Memory B cell (primary cell): ENCODE data around the gene PIAS1.

Source experiments
- ATAC-seq: fragments of 150-1000 bp; cut with Tn5 transposase; 2 replicates; pipeline ENCODE4 v1.10.0; 2021; ENCODE audit warnings: low read depth, mild to moderate bottlenecking, moderate library complexity
- DNase-seq, 2 donors: peaks; one replicate each; pipeline ENCODE4 v3.0.0; 2022; ENCODE audit warnings: low spot score in 2 of 2
- H3K27ac Mint-ChIP-seq: one replicate; pipeline ENCODE4 v1.8.0; 2022; ENCODE audit warnings: mild to moderate bottlenecking, moderate library complexity, mixed read lengths
- H3K27me3 Mint-ChIP-seq: one replicate; pipeline ENCODE4 v1.8.0; 2022; ENCODE audit warnings: mixed read lengths
- H3K36me3 Mint-ChIP-seq: one replicate; pipeline ENCODE4 v1.8.0; 2022; ENCODE audit warnings: mild to moderate bottlenecking, mixed read lengths
- H3K4me1 Mint-ChIP-seq: one replicate; pipeline ENCODE4 v1.8.0; 2022; ENCODE audit warnings: mixed read lengths
- H3K4me3 Mint-ChIP-seq: one replicate; pipeline ENCODE4 v1.8.0; 2022; ENCODE audit warnings: mild to moderate bottlenecking, moderate library complexity, mixed read lengths
- H3K9me3 Mint-ChIP-seq: one replicate; pipeline ENCODE4 v1.8.0; 2022; ENCODE audit warnings: mixed read lengths

PIAS1 gene

DNA sequence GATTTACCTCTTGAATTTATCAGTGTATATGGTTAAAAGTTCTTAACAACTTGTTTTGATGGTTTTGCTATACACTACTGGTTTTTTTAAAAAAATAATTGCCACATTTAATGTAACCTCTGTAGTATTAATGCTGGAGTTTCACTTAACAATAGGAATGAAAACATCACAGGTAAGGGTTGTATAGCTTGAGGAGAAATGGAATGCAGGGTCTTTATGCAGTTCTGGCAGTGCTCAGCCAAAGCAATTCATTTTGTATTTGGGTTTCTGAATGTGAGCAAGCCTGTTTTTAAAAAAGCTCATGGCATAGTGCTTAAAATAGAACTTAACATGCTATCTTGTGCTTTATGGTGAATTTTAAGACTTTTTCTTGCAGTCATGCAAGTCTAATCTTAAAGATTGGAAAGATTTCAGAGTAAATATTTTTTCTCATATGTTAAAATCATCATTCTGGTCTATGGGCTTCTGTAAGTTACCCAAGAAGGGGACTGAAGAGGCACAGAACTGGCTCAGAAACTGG is 8.9 kb downstream of the PIAS1 start:
- Mint-ChIP-seq H3K27ac (no peak overlapping the region), H3K4me3 (no peak overlapping the region), H3K9me3 (no peaks in the 10 kb centered on the region), H3K27me3 (no peaks in the 10 kb centered on the region), H3K4me1 (peaks cover 18% of the 10 kb centered on the region), H3K36me3 (peaks cover 4% of the 10 kb centered on the region)
- DNase-seq (no peak), ATAC-seq (no peak)

DNA sequence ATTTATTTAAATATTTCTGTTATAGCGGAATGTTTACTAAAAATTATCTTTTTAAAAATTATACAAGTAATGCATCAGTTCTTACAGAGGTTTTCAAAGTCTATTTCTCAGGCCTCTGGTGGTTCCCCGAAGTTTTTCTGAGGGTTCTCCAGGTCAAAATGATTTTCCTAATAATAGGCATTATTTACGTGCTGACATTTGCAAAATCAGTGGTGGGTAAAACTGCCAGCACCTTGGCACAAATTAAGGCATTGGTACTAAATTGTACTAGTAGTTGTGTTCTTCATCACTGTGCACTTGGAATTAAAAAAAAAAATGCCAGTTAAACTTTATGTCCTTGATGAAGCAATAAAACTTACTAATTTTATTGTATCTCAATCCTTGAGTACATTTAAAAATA is 9.5 kb downstream of the PIAS1 start:
- Mint-ChIP-seq H3K4me3 (no peak overlapping the region), H3K4me1 (peaks cover 18% of the 10 kb centered on the region), H3K27me3 (no peaks in the 10 kb centered on the region), H3K27ac (no peak overlapping the region), H3K9me3 (no peaks in the 10 kb centered on the region), H3K36me3 (peaks cover 4% of the 10 kb centered on the region)
- DNase-seq, result no peak
- no peak for ATAC-seq

DNA sequence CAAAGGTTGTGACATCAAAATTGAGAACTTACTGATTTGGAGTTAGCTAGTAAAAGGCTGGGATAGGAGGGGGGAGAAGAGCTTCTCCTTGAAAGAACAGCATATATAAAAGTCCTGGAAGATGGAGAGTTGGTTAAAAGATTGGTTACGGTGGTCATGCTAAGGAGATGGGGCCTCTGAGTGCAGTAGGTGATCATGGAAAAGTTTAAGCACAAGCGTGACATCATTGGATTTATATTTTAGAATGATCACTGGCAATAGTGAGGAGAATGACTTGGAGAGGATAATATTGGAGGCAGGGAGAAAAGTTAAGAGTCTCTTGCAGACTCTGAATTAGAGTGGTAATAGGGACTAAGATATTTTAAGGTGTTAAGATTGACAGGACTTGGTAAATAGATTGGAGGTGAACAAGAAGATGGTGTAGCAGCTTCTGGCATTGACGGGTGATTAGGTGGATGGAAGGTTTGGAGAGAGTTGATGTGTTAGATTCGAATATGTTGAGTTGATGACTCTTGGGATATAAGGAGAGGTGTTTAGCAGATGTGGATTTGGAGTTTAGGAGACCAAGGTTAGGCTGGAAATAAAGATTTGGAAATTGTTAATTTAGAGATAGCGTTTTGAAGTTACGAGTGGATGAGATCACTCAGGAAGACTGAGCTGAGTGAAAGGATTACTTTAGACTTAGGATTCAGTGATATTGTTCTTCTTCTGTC is 19.6 kb downstream of the PIAS1 start:
- Mint-ChIP-seq H3K4me1 (peaks cover 49% of the 10 kb centered on the region), H3K27me3 (no peaks in the 10 kb centered on the region), H3K9me3 (no peaks in the 10 kb centered on the region), H3K36me3 (peaks cover 17% of the 10 kb centered on the region), H3K4me3 (no peak overlapping the region), H3K27ac (peak overlapping the region; percentile 1)
- ATAC-seq, result no peak
- no peak for DNase-seq

DNA sequence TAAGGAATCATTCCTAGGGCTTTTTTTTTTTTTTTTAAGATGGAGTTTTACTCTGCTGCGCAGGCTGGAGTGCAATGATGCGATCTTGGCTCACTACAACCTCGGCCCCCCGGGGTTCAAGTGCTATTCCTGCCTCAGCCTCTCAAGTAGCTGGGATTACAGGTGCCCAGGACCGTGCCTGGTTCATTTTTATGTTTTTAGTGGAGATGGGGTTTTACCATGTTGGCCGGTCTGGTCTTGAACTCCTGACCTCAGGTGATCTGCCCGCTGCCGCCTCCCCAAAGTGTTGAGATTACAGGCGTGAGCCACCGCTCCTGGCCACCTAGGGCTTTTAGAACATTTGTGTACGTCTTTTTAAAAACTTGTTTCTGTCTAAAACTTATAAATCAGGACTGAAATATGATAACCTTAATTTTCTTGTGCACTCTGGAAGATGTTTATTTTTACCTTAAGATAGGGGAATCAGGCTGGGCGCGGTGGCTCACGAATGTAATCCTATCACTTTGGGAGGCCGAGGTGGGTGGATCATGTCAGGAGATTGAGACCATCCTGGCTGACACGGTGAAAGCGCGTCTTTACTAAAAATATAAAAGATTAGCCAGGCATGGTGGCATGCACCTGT is 21.8 kb downstream of the PIAS1 start:
- H3K27ac Mint-ChIP-seq, result no peak overlapping the region
- ATAC-seq (no peak), DNase-seq (no peak)
- no peak overlapping the region for H3K4me3 Mint-ChIP-seq
- H3K36me3 Mint-ChIP-seq, result peaks cover 11% of the 10 kb centered on the region
- peaks cover 46% of the 10 kb centered on the region for H3K4me1 Mint-ChIP-seq
- H3K27me3 Mint-ChIP-seq, result no peaks in the 10 kb centered on the region
- no peaks in the 10 kb centered on the region for H3K9me3 Mint-ChIP-seq

DNA sequence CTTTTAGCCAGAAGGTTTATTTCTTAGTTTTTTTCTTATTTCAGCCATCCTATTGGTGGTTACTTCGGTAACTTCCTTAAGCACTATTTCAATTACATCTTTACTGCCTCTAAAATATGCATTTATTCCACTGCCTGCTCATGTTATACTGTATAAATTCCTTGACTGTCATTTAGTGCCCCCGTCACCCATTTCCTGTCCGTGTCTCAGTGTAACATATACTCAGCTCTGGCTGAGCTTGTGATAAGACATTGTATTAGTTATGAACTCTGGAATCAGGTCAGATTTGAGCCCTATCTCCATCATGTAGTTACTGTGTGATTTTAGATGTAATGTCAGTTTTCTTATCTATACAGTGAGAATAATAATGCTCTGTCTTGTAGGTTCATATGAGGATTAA is 24.2 kb downstream of the PIAS1 start:
- Mint-ChIP-seq H3K27ac (no peak overlapping the region), H3K27me3 (no peaks in the 10 kb centered on the region), H3K36me3 (peaks cover 5% of the 10 kb centered on the region), H3K9me3 (no peaks in the 10 kb centered on the region), H3K4me3 (no peak overlapping the region), H3K4me1 (peaks cover 52% of the 10 kb centered on the region)
- ATAC-seq, result no peak
- DNase-seq, result no peak

DNA sequence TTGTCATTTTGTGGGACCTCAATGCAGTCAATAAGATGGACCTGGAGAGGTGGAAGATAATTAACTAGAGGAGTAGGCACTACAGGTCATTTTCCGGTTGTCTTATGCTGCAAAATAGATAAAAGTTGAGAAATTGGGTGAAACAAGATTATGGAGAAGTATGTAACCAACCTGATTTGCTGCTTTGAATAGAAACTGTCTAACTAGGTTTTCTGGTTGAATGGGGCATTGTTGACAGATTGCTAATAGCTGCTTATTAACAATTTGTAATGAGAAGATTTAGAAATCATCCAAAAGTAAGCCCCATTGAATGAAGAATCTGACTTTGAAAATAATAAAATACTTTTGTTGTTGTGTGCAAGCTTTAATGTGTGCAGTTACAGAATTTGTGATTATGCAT is 26.2 kb downstream of the PIAS1 start:
- Mint-ChIP-seq H3K4me3 (no peak overlapping the region), H3K9me3 (no peaks in the 10 kb centered on the region), H3K36me3 (peaks cover 2% of the 10 kb centered on the region), H3K27ac (no peak overlapping the region), H3K4me1 (peaks cover 52% of the 10 kb centered on the region), H3K27me3 (no peaks in the 10 kb centered on the region)
- DNase-seq (no peak), ATAC-seq (no peak)

DNA sequence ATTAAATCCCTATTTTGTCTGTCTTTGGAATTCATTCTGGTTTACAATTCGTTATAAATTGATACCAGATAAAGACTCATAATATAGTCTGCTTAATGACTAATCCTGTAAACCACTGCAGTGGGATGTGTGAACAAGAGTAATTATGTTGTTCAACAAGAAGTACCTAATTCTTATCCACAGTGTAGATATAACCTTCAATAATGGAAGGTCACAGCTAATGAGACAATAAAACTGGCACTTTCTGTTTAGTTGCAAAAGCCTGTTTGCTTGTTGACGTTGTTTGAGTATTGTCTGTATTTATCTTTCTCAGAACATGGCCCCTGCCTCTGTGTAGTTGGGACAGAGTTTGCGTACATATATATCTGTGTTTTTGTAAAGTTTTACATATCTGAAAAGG is 26.7 kb downstream of the PIAS1 start:
- peaks cover 52% of the 10 kb centered on the region for H3K4me1 Mint-ChIP-seq
- H3K4me3 Mint-ChIP-seq, result no peak overlapping the region
- ATAC-seq (no peak), DNase-seq (no peak)
- H3K36me3 Mint-ChIP-seq, result peaks cover 2% of the 10 kb centered on the region
- no peaks in the 10 kb centered on the region for H3K9me3 Mint-ChIP-seq
- H3K27me3 Mint-ChIP-seq, result no peaks in the 10 kb centered on the region
- H3K27ac Mint-ChIP-seq, result no peak overlapping the region

DNA sequence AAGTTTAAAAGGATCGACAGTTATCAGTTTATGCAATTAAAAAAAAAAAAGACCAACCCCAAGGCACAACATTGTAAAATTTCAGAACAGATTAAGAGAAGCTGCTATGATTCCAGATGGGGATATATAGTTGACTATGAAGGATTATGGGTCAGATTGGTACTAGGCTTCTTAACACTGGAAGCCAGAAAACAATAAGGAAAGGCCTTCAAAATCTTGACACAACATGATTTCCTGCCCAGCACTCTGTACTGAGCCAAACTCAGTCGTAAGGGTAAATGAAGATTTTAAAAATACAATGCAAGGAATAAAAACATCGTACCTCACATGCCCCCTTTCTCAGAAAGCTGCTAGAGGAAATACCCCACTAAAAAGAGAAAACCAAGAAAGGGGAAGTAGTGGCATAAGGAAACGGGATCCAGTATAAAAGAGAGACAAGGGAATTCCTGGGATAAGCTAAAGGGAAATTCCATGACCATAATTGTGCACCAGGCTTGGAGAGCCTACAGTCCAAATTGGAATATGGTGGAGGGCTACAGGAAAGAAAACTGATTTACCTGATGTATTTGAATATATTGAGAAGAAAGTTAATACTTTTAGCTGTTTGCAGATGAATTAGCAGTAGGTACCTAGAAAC is 27.9 kb downstream of the PIAS1 start:
- no peak for DNase-seq
- Mint-ChIP-seq H3K4me3 (no peak overlapping the region), H3K9me3 (no peaks in the 10 kb centered on the region), H3K27ac (peak overlapping the region; percentile 65), H3K27me3 (no peaks in the 10 kb centered on the region), H3K36me3 (peaks cover 3% of the 10 kb centered on the region), H3K4me1 (peaks cover 46% of the 10 kb centered on the region)
- ATAC-seq, result peak; percentile 22

DNA sequence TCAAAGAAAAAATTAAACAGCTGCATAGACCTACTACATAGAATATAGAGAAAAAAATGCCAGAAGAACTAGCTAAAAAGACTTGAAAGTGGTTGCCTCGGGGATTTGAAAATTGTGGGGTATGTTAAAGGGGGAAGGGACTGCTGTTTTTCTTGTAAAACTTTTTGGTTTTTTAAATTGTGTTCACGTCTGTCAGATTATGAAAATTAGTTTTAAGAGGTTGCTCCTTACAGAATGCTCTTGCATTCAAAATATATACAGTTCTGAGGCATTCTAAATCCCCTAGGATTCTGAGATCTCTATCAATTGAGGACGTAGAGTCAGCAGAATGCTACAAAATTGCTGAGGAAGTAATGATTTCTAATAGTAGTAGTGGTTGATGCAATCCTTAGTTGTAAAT is 28.6 kb downstream of the PIAS1 start:
- H3K27me3 Mint-ChIP-seq, result no peaks in the 10 kb centered on the region
- peaks cover 43% of the 10 kb centered on the region for H3K4me1 Mint-ChIP-seq
- H3K27ac Mint-ChIP-seq, result peak overlapping the region; percentile 65
- H3K4me3 Mint-ChIP-seq, result no peak overlapping the region
- no peak for DNase-seq
- no peak for ATAC-seq
- H3K36me3 Mint-ChIP-seq, result peaks cover 5% of the 10 kb centered on the region
- no peaks in the 10 kb centered on the region for H3K9me3 Mint-ChIP-seq

DNA sequence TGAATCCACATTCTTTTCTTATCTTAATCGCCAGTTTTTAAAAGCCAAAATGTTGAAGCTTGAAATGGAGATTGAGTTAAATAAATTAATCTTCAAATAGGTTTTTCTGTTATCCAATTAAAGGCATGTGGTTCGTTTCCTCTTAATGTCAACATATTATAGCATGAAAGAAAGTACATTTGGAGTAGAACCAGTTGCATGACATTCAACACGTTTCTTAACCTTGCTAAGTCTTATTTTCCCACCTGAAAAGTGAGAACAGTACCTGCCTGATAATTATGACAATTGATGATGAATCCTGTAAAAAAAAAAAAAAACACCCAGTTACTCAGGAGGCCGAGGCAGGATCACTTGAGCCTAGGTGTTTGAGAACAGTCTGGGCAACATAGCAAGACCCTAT is 29.3 kb downstream of the PIAS1 start:
- H3K4me3 Mint-ChIP-seq, result no peak overlapping the region
- H3K4me1 Mint-ChIP-seq, result peaks cover 37% of the 10 kb centered on the region
- no peaks in the 10 kb centered on the region for H3K27me3 Mint-ChIP-seq
- H3K27ac Mint-ChIP-seq, result no peak overlapping the region
- H3K36me3 Mint-ChIP-seq, result peaks cover 5% of the 10 kb centered on the region
- ATAC-seq, result no peak
- no peaks in the 10 kb centered on the region for H3K9me3 Mint-ChIP-seq
- no peak for DNase-seq

DNA sequence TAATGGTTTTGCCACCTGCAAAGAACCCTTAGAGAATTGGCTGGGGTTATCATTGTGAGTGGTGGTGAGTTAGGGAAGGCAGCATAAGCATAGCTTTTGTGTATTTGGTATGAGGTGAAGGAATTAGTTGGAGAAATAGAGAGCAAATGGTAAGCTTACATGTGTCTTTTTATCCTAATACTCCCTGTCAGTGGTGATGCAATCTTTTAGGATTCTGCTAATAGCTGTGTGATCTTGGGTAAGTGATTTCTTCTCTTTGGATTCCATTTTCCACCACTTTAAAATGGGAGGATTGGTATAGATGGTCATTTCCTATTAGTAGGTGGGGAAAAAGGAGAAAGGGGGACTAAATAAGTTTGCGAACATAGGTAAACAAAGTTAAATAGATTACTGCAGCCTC is 30.9 kb downstream of the PIAS1 start:
- DNase-seq, result no peak
- Mint-ChIP-seq H3K27ac (peak overlapping the region; percentile 12), H3K36me3 (peaks cover 5% of the 10 kb centered on the region), H3K4me1 (peaks cover 35% of the 10 kb centered on the region), H3K9me3 (no peaks in the 10 kb centered on the region), H3K4me3 (no peak overlapping the region), H3K27me3 (no peaks in the 10 kb centered on the region)
- no peak for ATAC-seq

DNA sequence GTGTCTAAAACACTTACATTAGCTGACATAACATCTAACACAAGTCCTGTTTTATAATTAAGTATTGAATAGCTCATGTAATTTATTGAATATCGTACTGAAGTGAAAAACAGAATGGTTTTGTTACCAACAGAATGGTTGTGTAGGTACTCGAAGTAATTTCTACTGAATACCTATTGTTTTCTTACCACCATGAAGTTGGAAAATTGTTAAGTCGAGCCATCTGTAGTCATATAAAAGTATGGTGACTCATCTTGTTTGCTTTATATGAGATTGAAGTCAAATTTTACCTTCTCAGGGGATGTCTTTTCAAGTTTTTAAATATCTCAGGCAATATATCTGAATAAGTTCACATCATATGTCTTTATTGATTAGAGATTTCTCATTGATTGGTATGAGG is 37.6 kb downstream of the PIAS1 start:
- Mint-ChIP-seq H3K27me3 (no peaks in the 10 kb centered on the region), H3K36me3 (peaks cover 21% of the 10 kb centered on the region), H3K4me3 (no peak overlapping the region), H3K27ac (no peak overlapping the region), H3K9me3 (peaks cover 5% of the 10 kb centered on the region), H3K4me1 (peaks cover 8% of the 10 kb centered on the region)
- no peak for DNase-seq
- no peak for ATAC-seq

DNA sequence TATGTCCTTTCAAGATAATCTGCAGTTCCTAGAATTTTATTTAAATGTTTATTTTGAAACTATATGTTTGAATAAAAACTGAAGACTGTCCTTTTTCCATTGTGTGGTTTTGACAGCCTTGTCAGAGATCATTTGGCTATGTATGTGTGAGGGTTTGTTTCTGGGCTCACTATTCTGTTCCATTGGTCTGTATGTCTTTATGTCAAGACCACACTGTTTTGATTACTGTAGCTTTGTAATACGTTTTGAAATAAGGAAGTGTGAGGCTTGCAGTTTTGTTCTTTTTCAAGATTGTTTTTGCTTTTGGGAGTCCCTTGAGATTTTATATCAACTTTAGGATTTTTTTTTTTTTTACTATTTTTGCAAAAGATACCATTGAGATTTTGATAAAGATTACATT is 42.0 kb downstream of the PIAS1 start:
- H3K27ac Mint-ChIP-seq, result no peak overlapping the region
- no peak overlapping the region for H3K4me3 Mint-ChIP-seq
- DNase-seq, result no peak
- H3K9me3 Mint-ChIP-seq, result peaks cover 8% of the 10 kb centered on the region
- no peak for ATAC-seq
- H3K4me1 Mint-ChIP-seq, result peaks cover 23% of the 10 kb centered on the region
- peaks cover 30% of the 10 kb centered on the region for H3K36me3 Mint-ChIP-seq
- no peaks in the 10 kb centered on the region for H3K27me3 Mint-ChIP-seq

DNA sequence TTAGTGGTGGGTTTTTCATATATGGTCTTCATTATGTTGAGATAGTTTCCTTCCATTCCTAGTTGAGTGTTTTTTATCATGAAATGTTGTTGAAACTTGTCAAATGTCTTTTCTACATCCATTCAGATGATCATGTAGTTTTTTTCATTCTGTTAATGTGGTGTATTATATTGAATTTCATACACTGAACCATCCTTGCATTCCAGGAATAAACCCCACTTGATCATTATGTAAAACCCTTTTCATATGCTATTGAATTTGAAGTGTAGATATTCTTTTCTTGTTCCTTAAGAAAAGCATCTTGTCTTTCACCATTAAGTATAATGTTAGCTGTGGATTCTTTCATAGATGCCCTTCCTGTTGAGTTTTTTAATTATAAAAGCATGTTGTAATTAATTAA is 42.9 kb downstream of the PIAS1 start:
- Mint-ChIP-seq H3K9me3 (peaks cover 8% of the 10 kb centered on the region), H3K4me1 (peaks cover 29% of the 10 kb centered on the region), H3K27ac (no peak overlapping the region), H3K36me3 (peaks cover 34% of the 10 kb centered on the region), H3K4me3 (no peak overlapping the region), H3K27me3 (no peaks in the 10 kb centered on the region)
- DNase-seq (no peak), ATAC-seq (no peak)
